T-helper 17 cell (primary cell): ENCODE results near the gene SERPINH1. TPM values are rescaled to one million over a fixed set of nuclear protein-coding genes. Genes with fewer than 3 reads are reported as not detected.

ENCODE experiments used
- ATAC-seq: fragments of 150-1000 bp; cut with Tn5 transposase; 2 replicates; pipeline ENCODE4 v1.10.0; 2021; ENCODE audit warnings: mild to moderate bottlenecking, moderate library complexity
- DNase-seq, 3 donors: peaks; one replicate each; pipeline versions ENCODE4 v3.0.0 to v3.0.0-alpha.2; 2020 to 2021
- H3K9me3 ChIP-seq: one replicate; pipeline ENCODE4 v1.7.0; 2013; ENCODE audit warnings: low read length, mild to moderate bottlenecking; ENCODE audit not compliant: control insufficient read depth, poor library complexity, severe bottlenecking
- H3K27ac Mint-ChIP-seq: one replicate; pipeline ENCODE4 v1.8.0; 2022; ENCODE audit warnings: mild to moderate bottlenecking, moderate library complexity, mixed read lengths
- H3K27me3 Mint-ChIP-seq: one replicate; pipeline ENCODE4 v1.8.0; 2022; ENCODE audit warnings: mixed read lengths
- H3K36me3 Mint-ChIP-seq: one replicate; pipeline ENCODE4 v1.8.0; 2022; ENCODE audit warnings: low read depth, mixed read lengths
- H3K4me1 Mint-ChIP-seq: one replicate; pipeline ENCODE4 v1.8.0; 2022; ENCODE audit warnings: mild to moderate bottlenecking, mixed read lengths
- H3K4me3 Mint-ChIP-seq: one replicate; pipeline ENCODE4 v1.8.0; 2022; ENCODE audit warnings: mild to moderate bottlenecking, moderate library complexity, mixed read lengths
- total RNA-seq, 4 donors: library from RNA in 2 of 4; stranded (reverse) in 2 of 4; gene quantifications; one replicate each; pipeline ENCODE4 v1.2.3 and lab custom pipeline; 2022 to 2026

Gene SERPINH1
- total RNA-seq, 2 donors from 2014 or later: 3.5 to 3.6 TPM

DNA sequence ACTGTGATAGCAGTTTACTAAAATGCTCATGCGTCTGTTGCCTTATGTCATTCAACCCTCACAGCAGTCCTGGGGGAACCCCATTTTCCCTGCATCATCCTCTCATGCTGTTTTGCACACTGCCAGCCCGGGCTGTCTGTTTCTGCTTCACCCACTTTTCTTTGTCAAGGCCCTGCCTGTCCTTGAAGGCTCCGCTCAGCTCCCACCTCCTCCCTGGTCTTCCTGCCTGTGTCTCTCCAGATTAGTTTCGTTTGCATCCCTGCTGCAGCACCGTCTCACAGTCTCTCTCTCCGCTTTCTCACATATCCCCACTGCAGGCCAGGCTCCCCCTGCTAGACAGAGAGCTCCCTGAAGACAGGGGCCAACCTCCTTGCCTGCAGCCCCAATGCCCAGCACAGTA, 29.9 kb downstream of the SERPINH1 start:
- Mint-ChIP-seq H3K27me3 (peaks cover 27% of the 10 kb centered on the region), H3K27ac (no peak overlapping the region), H3K36me3 (peaks cover 2% of the 10 kb centered on the region), H3K4me1 (peaks cover 25% of the 10 kb centered on the region), H3K4me3 (peak overlapping the region; percentile 77)
- H3K9me3 ChIP-seq: no peaks in the 10 kb centered on the region
- ATAC-seq (no peak), DNase-seq (no peak)

DNA sequence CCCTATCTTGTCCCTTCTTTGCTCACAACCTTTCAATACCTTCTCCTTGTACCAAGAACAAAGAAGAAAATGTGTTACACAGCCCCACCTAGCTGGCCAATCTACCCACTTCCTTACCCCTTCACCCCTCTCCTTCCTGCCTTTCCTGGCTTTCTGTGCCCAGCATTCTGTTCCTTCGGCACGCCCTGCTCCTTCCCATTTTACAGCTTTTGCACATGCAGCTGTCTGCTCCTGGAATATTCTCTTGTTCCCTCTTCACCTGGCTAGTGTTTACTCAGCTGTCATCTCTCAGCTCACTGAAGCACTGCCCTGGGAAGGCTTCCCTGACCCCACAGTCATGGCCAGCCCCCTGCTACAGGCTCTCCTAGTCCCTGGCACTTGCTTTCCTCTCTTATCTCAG, 30.7 kb downstream of the SERPINH1 start:
- peaks cover 25% of the 10 kb centered on the region for H3K4me1 Mint-ChIP-seq
- ATAC-seq: no peak

DNA sequence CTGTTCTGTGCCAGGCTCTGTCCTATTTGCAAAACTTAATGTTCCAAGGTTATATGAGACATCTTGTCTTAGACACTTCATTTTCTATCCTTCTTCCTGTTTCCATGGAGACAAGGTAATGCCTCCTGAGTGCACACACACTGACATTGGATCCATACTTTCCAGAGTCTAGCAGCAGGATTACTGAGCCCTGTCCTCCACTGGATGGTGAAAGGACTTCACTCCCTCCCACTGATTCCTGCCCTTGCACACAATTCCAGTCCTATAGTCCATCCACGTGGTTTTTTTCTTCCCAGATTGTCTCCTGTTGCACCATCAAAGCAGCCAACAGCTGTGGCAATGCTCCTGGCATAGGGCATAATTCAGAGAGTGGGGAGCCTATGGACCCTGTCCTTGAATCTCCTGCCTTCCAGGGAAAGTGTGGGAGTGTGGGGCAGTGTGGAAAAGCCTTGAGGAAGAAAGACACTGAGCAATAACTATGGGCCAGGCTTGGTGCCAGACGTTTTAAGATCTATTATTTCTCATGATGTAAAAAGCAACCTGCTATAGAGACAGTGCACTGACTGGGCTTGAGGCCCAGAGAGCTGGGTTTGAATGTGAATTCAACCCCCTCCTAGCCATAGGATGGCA, 31.3 kb downstream of the SERPINH1 start:
- Mint-ChIP-seq H3K4me3 (peak overlapping the region; percentile 49), H3K36me3 (peaks cover 2% of the 10 kb centered on the region), H3K4me1 (peaks cover 25% of the 10 kb centered on the region), H3K27ac (peak overlapping the region; percentile 78), H3K27me3 (peaks cover 28% of the 10 kb centered on the region)
- no peak for DNase-seq
- no peak for ATAC-seq
- H3K9me3 ChIP-seq: no peaks in the 10 kb centered on the region

More for the DNA sequence above, 30.7 kb downstream of the SERPINH1 start:
- peaks cover 2% of the 10 kb centered on the region for H3K36me3 Mint-ChIP-seq
- DNase-seq: no peak
- H3K27me3 Mint-ChIP-seq: peaks cover 27% of the 10 kb centered on the region
- H3K9me3 ChIP-seq: no peaks in the 10 kb centered on the region
- no peak overlapping the region for H3K4me3 Mint-ChIP-seq
- peak overlapping the region; percentile 78 for H3K27ac Mint-ChIP-seq

DNA sequence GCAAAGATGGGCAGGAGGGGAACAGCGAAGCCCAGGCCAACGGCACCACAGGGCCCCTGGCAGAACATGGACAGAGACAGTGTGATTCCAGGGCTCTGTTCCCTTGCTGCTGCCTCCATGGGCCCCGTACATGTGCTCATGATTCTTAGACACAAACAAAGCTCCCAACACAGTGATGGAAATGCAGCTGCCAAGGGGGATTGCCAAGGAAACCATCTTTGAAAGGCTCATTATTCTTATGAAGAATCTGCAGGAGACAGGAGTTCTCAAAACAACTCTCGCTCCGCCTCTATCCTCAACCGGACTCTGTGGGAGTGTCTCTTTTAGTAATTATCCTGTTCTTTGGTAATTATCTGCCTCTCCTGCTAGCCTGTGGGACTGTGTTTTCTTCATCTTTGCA, 32.2 kb downstream of the SERPINH1 start:
- H3K9me3 ChIP-seq: no peaks in the 10 kb centered on the region
- Mint-ChIP-seq H3K27me3 (peaks cover 33% of the 10 kb centered on the region), H3K4me1 (peaks cover 25% of the 10 kb centered on the region), H3K36me3 (peaks cover 2% of the 10 kb centered on the region), H3K27ac (peak overlapping the region; percentile 78), H3K4me3 (no peak overlapping the region)
- DNase-seq: no peak
- no peak for ATAC-seq

DNA sequence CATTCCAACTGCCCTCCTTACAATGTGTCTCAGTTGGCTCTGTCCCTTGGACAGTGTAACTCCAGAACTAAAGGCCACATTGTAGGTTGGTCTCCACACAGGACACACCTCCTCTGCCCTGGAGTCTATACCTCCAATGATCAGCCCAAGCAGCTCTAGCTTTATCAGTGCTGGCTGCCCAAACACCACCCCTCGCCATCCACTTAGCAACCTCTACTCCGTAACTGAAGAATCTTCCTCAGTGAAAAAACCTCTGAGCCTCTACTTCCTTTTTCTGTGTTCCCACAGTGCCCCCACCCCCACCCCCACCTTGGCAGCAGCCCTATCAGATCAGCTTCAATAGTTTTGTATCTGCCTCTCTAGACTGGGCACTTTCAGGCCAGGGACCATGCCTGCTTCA, 33.4 kb downstream of the SERPINH1 start:
- H3K27me3 Mint-ChIP-seq: peaks cover 33% of the 10 kb centered on the region
- H3K4me1 Mint-ChIP-seq: peaks cover 25% of the 10 kb centered on the region
- no peak for DNase-seq
- no peaks in the 10 kb centered on the region for H3K9me3 ChIP-seq
- ATAC-seq: no peak
- H3K36me3 Mint-ChIP-seq: peaks cover 2% of the 10 kb centered on the region
- no peak overlapping the region for H3K4me3 Mint-ChIP-seq
- peak overlapping the region; percentile 51 for H3K27ac Mint-ChIP-seq

DNA sequence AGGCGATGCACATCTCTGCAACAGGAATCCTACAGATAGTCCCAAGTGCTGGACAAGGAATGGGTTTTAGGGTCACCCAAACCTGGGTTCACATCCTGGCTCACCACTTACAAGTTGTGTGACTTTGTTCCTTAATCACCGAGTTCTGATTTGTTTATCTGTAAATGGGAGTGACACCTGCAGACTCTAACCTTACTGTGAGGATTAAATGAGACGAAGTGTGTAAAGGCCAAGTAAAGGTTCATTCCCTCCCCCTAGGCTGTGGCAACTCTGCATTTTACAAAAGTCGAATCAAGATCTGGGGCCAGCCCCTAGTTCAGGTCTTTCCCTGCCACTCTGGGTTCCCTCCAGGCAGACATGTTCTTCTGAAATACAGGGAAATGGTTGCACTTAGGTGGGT, 34.9 kb downstream of the SERPINH1 start:
- Mint-ChIP-seq H3K27me3 (peaks cover 44% of the 10 kb centered on the region), H3K36me3 (peaks cover 2% of the 10 kb centered on the region), H3K4me3 (no peak overlapping the region), H3K27ac (no peak overlapping the region), H3K4me1 (peaks cover 24% of the 10 kb centered on the region)
- no peaks in the 10 kb centered on the region for H3K9me3 ChIP-seq
- ATAC-seq (no peak), DNase-seq (no peak)

DNA sequence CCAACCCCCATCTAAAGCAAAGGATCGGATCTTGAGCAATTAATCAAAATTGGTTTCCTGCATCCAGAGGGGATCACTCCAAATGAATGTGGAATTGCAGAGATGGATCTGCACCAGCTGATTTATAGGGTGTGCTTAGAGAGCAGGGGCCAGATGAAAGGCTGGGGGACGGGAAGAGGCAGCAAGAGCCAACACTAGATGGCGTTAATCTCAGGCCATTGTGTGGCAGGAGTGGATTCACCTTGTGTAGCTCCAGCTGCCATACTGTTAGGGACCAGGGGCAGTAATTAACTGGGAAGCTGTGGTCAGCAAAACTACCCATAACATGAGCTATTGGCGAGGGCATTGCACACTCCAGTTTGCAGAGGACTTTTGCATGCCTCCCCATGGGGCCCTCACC, 35.6 kb downstream of the SERPINH1 start:
- peaks cover 51% of the 10 kb centered on the region for H3K27me3 Mint-ChIP-seq

DNA sequence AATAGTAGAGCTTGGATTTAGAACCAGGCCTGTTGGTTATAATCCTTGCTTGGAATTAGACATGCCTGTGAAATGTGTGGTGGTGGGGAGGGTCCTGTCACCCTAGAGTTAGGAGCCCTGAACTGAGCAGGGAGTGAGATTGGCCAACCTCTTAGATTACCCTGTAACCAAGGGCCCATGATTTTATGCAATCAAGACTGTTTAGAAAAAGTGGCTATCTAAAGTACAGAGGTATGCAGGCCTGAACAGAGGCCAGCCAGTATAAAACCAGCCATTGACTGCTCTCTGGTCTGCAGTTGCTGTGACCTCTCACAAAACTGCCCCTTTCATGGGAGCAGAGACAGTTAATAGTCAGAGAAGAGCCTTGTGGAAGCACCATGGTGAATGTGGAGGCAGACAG, 36.2 kb downstream of the SERPINH1 start:
- DNase-seq: no peak
- H3K9me3 ChIP-seq: no peaks in the 10 kb centered on the region
- H3K36me3 Mint-ChIP-seq: peaks cover 2% of the 10 kb centered on the region
- H3K27me3 Mint-ChIP-seq: peaks cover 52% of the 10 kb centered on the region
- ATAC-seq: no peak
- no peak overlapping the region for H3K27ac Mint-ChIP-seq
- H3K4me3 Mint-ChIP-seq: no peak overlapping the region
- H3K4me1 Mint-ChIP-seq: peaks cover 12% of the 10 kb centered on the region

More for the DNA sequence above, 35.6 kb downstream of the SERPINH1 start:
- H3K27ac Mint-ChIP-seq: no peak overlapping the region
- DNase-seq: no peak
- H3K9me3 ChIP-seq: no peaks in the 10 kb centered on the region
- H3K4me3 Mint-ChIP-seq: no peak overlapping the region
- H3K36me3 Mint-ChIP-seq: peaks cover 2% of the 10 kb centered on the region
- no peak for ATAC-seq
- peaks cover 17% of the 10 kb centered on the region for H3K4me1 Mint-ChIP-seq

DNA sequence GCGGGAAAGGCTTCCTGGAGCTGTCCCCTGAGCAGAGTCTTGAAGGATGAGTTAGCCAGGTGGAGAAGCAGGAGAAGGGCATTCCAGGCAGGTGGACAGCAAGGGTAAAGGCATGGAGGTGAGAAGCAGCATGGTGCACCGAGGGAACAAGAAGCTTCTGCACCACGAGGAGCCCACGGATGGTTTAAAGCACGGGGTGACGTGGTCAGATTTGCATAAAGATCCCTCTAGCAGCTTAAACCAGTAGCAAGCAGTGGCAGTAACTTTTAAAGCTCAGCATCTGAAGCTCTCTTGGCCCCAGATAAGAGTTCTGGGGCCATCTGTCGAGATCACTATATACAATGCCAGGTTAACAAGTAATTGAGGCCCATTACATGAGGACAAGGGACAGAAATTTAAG, 36.8 kb downstream of the SERPINH1 start:
- Mint-ChIP-seq H3K36me3 (peaks cover 2% of the 10 kb centered on the region), H3K27ac (no peak overlapping the region), H3K4me1 (peaks cover 11% of the 10 kb centered on the region), H3K27me3 (peaks cover 54% of the 10 kb centered on the region), H3K4me3 (no peak overlapping the region)
- DNase-seq (no peak), ATAC-seq (no peak)
- no peaks in the 10 kb centered on the region for H3K9me3 ChIP-seq

DNA sequence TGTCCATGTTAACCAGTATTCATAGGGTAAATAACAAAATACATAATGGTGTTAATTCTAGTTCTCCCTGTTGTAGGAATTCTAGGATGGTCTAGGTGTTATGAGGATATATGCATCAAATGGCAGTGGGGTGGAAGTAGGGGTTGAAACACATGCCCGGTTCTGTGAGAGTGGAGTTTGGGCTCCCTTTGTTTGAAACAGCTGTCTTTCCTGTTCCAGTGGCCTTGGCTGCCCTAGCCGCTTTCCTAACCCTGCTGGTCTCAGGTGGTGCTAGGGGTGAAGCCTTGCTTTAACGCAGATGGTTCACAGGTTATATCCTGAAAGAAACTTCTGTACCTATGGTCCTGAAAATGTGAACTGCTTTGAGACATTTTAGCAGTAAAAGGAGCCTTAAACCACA, 38.3 kb downstream of the SERPINH1 start:
- DNase-seq: no peak
- no peaks in the 10 kb centered on the region for H3K9me3 ChIP-seq
- ATAC-seq: no peak
- Mint-ChIP-seq H3K4me3 (no peak overlapping the region), H3K36me3 (peaks cover 2% of the 10 kb centered on the region), H3K27ac (no peak overlapping the region), H3K4me1 (peaks cover 9% of the 10 kb centered on the region), H3K27me3 (peaks cover 64% of the 10 kb centered on the region)

DNA sequence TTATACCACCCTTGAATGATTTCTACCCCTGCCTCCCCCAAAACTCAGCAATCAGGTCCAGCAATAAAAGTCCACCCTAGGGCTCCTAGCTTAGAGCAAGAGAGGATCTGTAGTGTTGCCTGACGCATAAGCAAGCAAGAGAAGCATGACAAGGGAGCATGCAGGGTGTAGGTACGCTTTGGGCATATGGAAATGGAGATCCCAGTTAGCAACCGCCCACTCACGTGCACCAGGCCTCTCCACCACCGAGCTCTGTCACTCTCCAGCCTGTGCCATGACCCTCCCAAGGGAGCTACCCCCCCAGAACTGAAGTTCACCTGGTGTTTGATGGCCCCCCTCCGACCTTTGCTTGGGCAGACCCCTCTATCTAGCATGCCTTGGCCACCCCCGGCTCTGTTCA, 39.4 kb downstream of the SERPINH1 start:
- H3K4me1 Mint-ChIP-seq: peaks cover 2% of the 10 kb centered on the region
- peaks cover 63% of the 10 kb centered on the region for H3K27me3 Mint-ChIP-seq
- no peaks in the 10 kb centered on the region for H3K36me3 Mint-ChIP-seq
- no peak overlapping the region for H3K27ac Mint-ChIP-seq
- no peaks in the 10 kb centered on the region for H3K9me3 ChIP-seq
- ATAC-seq: no peak
- no peak overlapping the region for H3K4me3 Mint-ChIP-seq
- no peak for DNase-seq

DNA sequence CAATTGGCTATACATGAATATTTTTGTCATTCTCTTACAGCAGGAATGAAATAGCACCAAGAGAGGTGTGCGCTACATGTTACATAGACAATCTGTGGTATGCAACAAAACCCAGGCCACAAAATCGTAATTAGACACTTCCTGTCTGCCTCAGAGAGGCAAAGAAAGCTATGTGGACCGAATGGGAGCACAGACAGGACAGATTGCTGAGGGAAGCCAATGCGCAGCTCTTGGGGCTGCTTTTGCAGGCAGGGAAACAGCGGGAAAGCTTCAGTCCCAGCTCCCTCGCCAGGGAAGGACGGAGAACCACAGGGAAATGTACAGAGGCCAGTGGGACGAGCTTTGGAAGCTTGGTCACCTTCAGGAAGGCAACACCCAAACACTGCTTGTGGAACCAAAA, 40.9 kb downstream of the SERPINH1 start:
- Mint-ChIP-seq H3K27me3 (peaks cover 68% of the 10 kb centered on the region), H3K4me3 (peak overlapping the region; percentile 37), H3K27ac (no peak overlapping the region), H3K36me3 (no peaks in the 10 kb centered on the region), H3K4me1 (peaks cover 2% of the 10 kb centered on the region)
- ATAC-seq (no peak), DNase-seq (no peak)
- no peaks in the 10 kb centered on the region for H3K9me3 ChIP-seq

DNA sequence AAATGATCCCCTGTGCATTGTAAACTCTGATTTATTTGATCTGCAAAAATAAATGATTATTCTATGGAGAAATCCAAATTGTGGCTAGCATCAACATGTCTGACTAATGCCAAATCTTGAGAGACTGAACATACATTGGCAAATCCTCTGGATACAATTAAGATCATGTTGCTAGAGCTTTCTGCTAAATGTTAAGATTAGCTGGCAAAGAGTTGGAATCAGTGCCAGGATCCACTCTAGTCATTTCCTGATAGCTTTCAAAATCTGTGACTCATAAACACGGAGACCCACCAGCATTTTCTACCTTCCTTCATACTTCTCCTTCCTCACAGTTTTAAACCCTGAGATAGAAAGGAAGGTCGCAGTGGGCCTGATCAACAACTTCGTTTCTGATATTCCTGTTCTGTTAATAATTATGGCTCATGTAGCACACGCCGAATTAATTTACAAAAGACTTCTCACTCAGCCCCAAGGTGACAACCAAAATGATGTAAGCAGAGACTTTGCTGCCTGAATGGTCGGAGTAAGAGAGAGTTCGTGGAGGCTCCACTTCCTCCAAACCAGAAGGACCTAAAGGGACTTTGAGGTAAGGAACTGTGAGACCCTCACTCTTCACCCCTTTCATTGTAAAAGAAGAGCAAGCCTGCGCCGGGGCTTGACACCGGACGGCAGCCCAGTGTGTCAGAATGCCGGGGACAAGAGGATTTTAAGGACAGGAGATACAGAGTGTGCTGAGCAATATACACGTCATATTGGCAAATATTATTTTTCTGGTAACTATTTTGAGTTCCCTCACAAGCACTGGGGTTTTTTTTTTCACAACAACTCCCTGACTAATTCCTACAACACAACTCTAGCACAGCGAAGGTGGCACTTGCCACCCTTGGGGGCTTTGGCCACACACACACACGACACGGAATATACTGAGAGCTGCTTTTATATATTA, 42.0 kb downstream of the SERPINH1 start:
- DNase-seq: no peak
- ATAC-seq: no peak
- no peaks in the 10 kb centered on the region for H3K9me3 ChIP-seq
- no peak overlapping the region for H3K4me3 Mint-ChIP-seq
- H3K36me3 Mint-ChIP-seq: no peaks in the 10 kb centered on the region
- H3K4me1 Mint-ChIP-seq: peaks cover 2% of the 10 kb centered on the region
- peaks cover 64% of the 10 kb centered on the region for H3K27me3 Mint-ChIP-seq
- no peak overlapping the region for H3K27ac Mint-ChIP-seq
